Ovary (tissue), 9 donors: Measurements from ENCODE around the gene SEMA4C. TPM values are rescaled to one million over a fixed set of nuclear protein-coding genes. Genes with fewer than 3 reads are reported as not detected.

Experiments used
- DNase-seq, 5 donors: peaks; one replicate each; pipeline ENCODE4 v3.0.0-alpha.2; 2019 to 2020
- H3K27ac ChIP-seq, 2 donors: fragments of 200-600 bp; one replicate each; pipeline versions ENCODE4 v1.5.1 to v1.8.0; 2019 to 2022
- H3K27me3 ChIP-seq: fragments of 200-600 bp; one replicate; pipeline ENCODE4 v1.8.0; 2022
- H3K36me3 ChIP-seq: fragments of 200-600 bp; sonication (generic); one replicate; pipeline ENCODE4 v1.5.1; 2019
- H3K4me1 ChIP-seq: one replicate; pipeline ENCODE4 v1.8.1; 2013; ENCODE audit warnings: mild to moderate bottlenecking, moderate library complexity; ENCODE audit not compliant: insufficient read depth
- H3K4me3 ChIP-seq: fragments of 200-600 bp; sonication (generic); one replicate; pipeline ENCODE4 v1.5.1; 2017
- H3K9me3 ChIP-seq, 2 donors: fragments of 200-600 bp in 1 of 2; sonication (generic) in 1 of 2; one replicate each; pipeline versions ENCODE4 v1.5.1 to v1.8.1; 2013 to 2019; ENCODE audit warnings: mild to moderate bottlenecking in 1 of 2, moderate library complexity in 1 of 2
- EP300 ChIP-seq: sonication (generic); formaldehyde crosslinking; IDR thresholded peaks from one replicate; pipeline ENCODE4 v1.6.1; 2017; ENCODE audit warnings: antibody characterized with exemption
- POLR2A ChIP-seq: fragments of 450-650 bp; IDR thresholded peaks from one replicate; pipeline ENCODE4 v1.6.1; 2017; ENCODE audit warnings: antibody characterized with exemption, mild to moderate bottlenecking, moderate library complexity
- WGBS, 3 donors: extraction: QIAGEN DNeasy Blood & Tissue Kit in 1 of 3; methylation state at CpG; one replicate each; pipeline versions ENCODE4 v1.1.5 to v1.1.7; 2013 to 2017; 5-methylcytosine and 5-hydroxymethylcytosine counted together
- intact Hi-C, 4 donors: fragments of 100-400 bp; cut with DNase I; formaldehyde crosslinking; loops; one replicate each; pipeline versions ENCODE4 v1.11.0 to v1.15.1; 2022 to 2023
- polyA plus RNA-seq, 2 donors: library from polyadenylated mRNA; stranded (reverse); fragments of 200-250 nt in 1 of 2; fragments of 350-450 nt in 1 of 2; fragmentation: Illumina TruSeq in 1 of 2; extraction: RNeasy Lipid Tissue Mini Kit (QIAGEN cat#74804) in 1 of 2; gene quantifications; one replicate each; pipeline ENCODE4 v1.2.3, GENCODE V29; 2013 to 2014
- total RNA-seq, 7 donors: library from RNA; depleted of rRNA in 2 of 7; stranded (reverse); fragments of >200 nt in 2 of 7; fragmentation: NEBNext Ultra II Directional in 3 of 7; extraction: Animal tissue kit (Norgen Biotek cat#: 25700) in 3 of 7; gene quantifications; one replicate each; pipeline versions ENCODE4 v1.1.0 to v1.2.4, GENCODE V29; 2016 to 2023
- TF ChIP-seq, protein P1 (sequence below), 3 donors: fragments of 450-650 bp in 2 of 3; fragments of 200-600 bp in 1 of 3; IDR thresholded peaks; one replicate each; pipeline versions ENCODE4 v1.5.1 to v1.8.0; 2016 to 2022; ENCODE audit warnings: antibody characterized with exemption in 3 of 3, mild to moderate bottlenecking in 1 of 3
- donor health status: DM: no; HTN: no; CAD: no; lungs with moderate emphysema.
- donor health status: DM: no; HTN: no; CAD: no.
- donor health status: Bipolar disorder and iron deficiency.
- donor health status: DM: yes; HTN: yes; CAD: no.
- donor health status: DM: no; HTN: no; CAD: no.
- donor health status: DM: yes; HTN: yes; CAD: no.

SEMA4C gene
- total and polyA plus RNA-seq, 9 donors: 17.3 to 59.2 (median 46.9) TPM

- WGBS, 3 donors: 78 to 81% (median 79%) methylated on average over 20 of the region's 20 CpGs
- no peak for DNase-seq
- intact Hi-C loops: no loop called here
Measured at GRCh38 chr2:96913398-96914202, 43.7 kb upstream of the SEMA4C start.

DNA sequence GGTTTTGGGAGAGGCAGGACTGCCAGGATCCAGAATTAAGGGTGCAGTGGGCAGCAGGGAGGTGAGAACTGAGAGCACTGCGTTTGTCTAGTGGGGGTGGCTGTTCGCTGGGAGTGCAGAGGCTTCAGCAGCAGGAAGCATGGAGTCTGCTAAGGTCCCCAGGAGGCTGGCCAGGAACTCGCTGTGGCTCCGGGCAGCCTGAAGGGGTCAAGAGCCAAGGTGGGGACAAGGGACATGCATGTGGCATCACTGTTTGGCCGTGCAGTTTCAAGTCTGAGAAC, 43.2 kb upstream of the SEMA4C start:
- H3K27me3 ChIP-seq: no peaks in the 10 kb centered on the region
- no peaks in the 10 kb centered on the region for H3K4me1 ChIP-seq
- no peak for DNase-seq
- no peak overlapping the region for H3K4me3 ChIP-seq
- intact Hi-C loops: no loop called here
- H3K36me3 ChIP-seq: no peaks in the 10 kb centered on the region
- TF ChIP-seq EP300: no peak
- no peak overlapping the region for H3K27ac ChIP-seq
- H3K9me3 ChIP-seq: no peaks in the 10 kb centered on the region
- 33 to 43% (median 35%) methylated on average over 5 of the region's 5 CpGs for WGBS, 3 donors

More at GRCh38 chr2:96913398-96914202, 43.7 kb upstream of the SEMA4C start:
- Histone ChIP-seq H3K9me3 (no peaks in the 10 kb centered on the region), H3K4me3 (no peak overlapping the region), H3K27me3 (no peaks in the 10 kb centered on the region), H3K27ac (no peak overlapping the region), H3K36me3 (no peaks in the 10 kb centered on the region), H3K4me1 (no peaks in the 10 kb centered on the region)
- TF ChIP-seq EP300 (no peak), POLR2A (no peak)
- TF ChIP-seq, protein P1, sequence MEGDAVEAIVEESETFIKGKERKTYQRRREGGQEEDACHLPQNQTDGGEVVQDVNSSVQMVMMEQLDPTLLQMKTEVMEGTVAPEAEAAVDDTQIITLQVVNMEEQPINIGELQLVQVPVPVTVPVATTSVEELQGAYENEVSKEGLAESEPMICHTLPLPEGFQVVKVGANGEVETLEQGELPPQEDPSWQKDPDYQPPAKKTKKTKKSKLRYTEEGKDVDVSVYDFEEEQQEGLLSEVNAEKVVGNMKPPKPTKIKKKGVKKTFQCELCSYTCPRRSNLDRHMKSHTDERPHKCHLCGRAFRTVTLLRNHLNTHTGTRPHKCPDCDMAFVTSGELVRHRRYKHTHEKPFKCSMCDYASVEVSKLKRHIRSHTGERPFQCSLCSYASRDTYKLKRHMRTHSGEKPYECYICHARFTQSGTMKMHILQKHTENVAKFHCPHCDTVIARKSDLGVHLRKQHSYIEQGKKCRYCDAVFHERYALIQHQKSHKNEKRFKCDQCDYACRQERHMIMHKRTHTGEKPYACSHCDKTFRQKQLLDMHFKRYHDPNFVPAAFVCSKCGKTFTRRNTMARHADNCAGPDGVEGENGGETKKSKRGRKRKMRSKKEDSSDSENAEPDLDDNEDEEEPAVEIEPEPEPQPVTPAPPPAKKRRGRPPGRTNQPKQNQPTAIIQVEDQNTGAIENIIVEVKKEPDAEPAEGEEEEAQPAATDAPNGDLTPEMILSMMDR (IDR thresholded peaks at IDR 0.05): no peak

GRCh38 chr2:96912346-96913116, 42.7 kb upstream of the SEMA4C start:
- TF ChIP-seq, protein P1 (IDR thresholded peaks at IDR 0.05): no peak
- TF ChIP-seq POLR2A (no peak), EP300 (no peak)
- intact Hi-C loops: no loop called here
- Histone ChIP-seq H3K9me3 (no peaks in the 10 kb centered on the region), H3K27ac (no peak overlapping the region), H3K36me3 (no peaks in the 10 kb centered on the region), H3K4me1 (peaks cover 5% of the 10 kb centered on the region), H3K4me3 (no peak overlapping the region), H3K27me3 (no peaks in the 10 kb centered on the region)
- no peak for DNase-seq
- WGBS, 3 donors: 60 to 66% (median 64%) methylated on average over 22 of the region's 22 CpGs

DNA sequence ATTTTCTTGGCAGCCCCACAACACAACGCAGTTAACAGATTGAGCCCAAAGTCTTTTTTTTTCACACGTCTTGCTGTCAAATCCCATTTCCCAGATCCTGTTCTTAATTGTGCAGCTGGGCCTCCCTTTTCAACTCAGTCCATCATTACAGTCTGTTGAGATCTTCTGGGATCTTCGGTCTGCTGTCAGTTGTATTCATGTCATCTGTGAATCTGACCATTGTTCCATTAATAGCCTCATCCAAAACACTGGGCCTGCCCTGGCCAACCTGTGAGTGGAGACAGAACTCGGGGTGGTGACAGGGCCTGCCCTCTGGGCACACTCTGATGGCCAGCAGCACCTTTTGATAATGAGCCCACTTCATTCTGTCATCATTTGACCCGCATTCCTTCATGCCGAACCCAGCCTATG, 39.7 kb upstream of the SEMA4C start:
- 90 to 92% (median 90%) methylated on average over 6 of the region's 6 CpGs for WGBS, 3 donors
- H3K4me1 ChIP-seq: peaks cover 18% of the 10 kb centered on the region
- no peak overlapping the region for H3K4me3 ChIP-seq
- no peaks in the 10 kb centered on the region for H3K9me3 ChIP-seq
- intact Hi-C loops: loop anchor here in 1 of 4 donors (10.0 kb wide), 1 partner anchor 45 kb away; no protein-coding TSS in a partner anchor
- TF ChIP-seq, protein P1 (IDR thresholded peaks at IDR 0.05): no peak
- no peak for TF ChIP-seq EP300
- no peak for TF ChIP-seq POLR2A
- no peak overlapping the region for H3K27ac ChIP-seq
- DNase-seq: no peak
- H3K36me3 ChIP-seq: no peaks in the 10 kb centered on the region
- no peaks in the 10 kb centered on the region for H3K27me3 ChIP-seq
